Stimulated activated effector memory CD8-positive, alpha-beta T cell treated with anti-CD3 and anti-CD28 coated beads, Interleukin-12 subunit alpha, Interleukin-12 subunit beta, amount 100 ng/mL, for 72 hours (primary cell): ENCODE data around the gene MAP3K5.
A peak's percentile ranks its signal among the peaks of the same experiment; 100 is the strongest.

Experiments
- ATAC-seq: fragments of 150-1000 bp; cut with Tn5 transposase; 2 replicates; pipeline ENCODE4 v1.10.0; 2021
- DNase-seq, 2 donors: peaks; one replicate each; pipeline ENCODE4 v3.0.0; 2021 to 2022; ENCODE audit warnings: low spot score in 2 of 2
- H3K27ac Mint-ChIP-seq: one replicate; pipeline ENCODE4 v1.8.0; 2022; ENCODE audit warnings: mild to moderate bottlenecking, mixed read lengths
- H3K36me3 Mint-ChIP-seq: one replicate; pipeline ENCODE4 v1.8.0; 2022; ENCODE audit warnings: mild to moderate bottlenecking, mixed read lengths
- H3K4me1 Mint-ChIP-seq: one replicate; pipeline ENCODE4 v1.8.0; 2022; ENCODE audit warnings: mixed read lengths
- H3K4me3 Mint-ChIP-seq: one replicate; pipeline ENCODE4 v1.8.0; 2022; ENCODE audit warnings: mild to moderate bottlenecking, mixed read lengths
- H3K9me3 Mint-ChIP-seq: one replicate; pipeline ENCODE4 v1.8.0; 2022; ENCODE audit warnings: mixed read lengths

Gene MAP3K5

DNA sequence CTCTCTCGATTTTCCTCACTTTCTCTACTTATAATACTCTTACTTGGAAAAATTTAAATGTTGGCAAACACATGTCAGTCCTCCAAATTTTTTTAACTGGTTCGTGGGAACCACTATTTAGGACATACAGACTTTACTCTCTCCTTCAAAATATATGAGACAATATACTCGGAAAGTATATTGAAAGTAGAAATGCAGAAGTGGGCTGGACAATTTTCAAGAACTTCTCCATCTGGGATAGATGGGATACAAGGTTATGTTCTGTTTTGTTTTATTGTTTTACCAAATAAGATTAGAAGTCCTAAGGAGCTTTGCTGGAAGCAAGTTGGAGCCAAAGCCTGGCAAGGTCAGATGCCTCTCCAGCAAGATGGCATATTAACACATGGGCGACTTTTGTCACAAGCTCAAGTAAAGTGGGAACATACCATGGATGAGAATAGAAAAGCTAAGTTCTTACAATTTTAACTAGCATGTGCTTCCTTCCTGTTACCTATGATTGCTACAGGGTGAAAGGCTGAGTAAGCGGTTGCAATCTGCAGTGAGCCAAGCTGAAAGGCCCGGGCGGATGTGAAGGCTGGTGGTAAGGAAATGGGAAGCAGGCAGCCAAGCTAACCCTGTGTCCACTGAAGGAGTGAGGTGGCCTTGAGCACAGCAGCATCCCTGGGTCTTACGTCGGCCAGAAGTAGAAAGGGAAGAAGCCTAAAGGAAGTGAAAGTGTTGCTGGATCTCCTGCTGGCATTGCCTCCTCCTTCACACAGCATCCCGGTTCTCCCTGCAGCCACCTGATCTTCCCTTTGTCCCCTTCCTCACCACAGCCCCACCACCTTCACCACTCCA lies 7.1 kb downstream of the MAP3K5 start:
- DNase-seq = no peak
- Mint-ChIP-seq H3K9me3 (no peaks in the 10 kb centered on the region), H3K27ac (peak overlapping the region; percentile 95), H3K4me3 (peak overlapping the region; percentile 80), H3K4me1 (peaks cover 74% of the 10 kb centered on the region), H3K36me3 (peaks cover 21% of the 10 kb centered on the region)
- peak; percentile 61 for ATAC-seq

DNA sequence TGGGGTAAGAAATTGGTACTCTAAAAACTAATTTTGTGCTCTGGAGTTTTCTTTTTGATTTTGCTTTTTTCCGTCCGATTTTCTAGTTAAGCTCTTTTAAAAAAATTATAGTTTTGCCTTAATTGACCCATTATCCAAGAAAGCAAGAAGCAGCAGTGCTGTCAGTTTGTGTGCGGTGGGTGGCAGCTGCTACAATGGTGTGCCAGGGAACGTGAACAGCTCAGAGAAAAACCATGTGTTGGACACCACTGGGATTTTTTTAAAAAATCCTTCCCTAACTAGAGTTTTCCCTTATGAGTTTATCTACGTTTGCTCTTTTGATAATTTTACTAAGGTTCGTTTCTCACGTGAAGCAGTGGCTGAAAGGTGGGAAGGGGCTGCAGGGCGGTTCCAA lies 8.0 kb downstream of the MAP3K5 start:
- DNase-seq (no peak), ATAC-seq (no peak)
- Mint-ChIP-seq H3K36me3 (peaks cover 21% of the 10 kb centered on the region), H3K4me3 (peak overlapping the region; percentile 80), H3K9me3 (no peaks in the 10 kb centered on the region), H3K27ac (peak overlapping the region; percentile 95), H3K4me1 (peaks cover 78% of the 10 kb centered on the region)

DNA sequence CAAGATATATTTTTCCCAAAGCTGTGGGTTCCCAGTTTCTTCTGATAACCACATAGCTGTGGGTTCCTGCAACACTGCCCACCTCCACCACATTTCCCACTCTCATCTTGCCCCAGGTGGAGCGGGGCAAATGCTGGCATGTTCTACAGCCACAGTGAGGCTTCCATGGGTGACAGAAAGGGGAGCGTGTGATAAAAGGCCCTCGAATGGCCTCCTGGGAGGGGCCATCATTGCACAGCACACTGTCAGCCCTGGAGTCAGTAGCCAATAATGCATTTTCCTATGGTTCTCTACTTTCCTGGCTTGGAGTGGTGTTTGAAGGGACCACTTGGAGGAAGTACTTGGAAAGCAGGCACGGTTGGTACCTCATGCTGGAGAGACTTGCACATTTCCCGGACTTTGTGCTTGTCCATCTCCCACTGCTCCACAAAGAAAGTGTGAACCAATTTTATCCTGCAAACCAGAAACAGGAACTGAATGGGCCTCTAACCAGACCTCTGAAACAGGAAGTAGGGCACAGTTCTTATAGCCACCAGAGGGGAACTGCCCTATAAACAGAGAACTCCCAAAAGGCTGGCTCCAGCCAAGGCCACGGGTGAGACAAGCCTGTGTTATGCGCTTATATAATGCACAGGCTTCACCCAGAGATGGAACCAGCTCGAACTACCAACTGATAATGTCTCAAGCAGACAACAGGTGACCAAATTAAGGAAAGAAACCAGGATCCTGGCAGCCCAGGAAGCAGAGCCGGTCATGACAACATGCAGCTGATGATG lies 8.6 kb downstream of the MAP3K5 start:
- peaks cover 19% of the 10 kb centered on the region for H3K36me3 Mint-ChIP-seq
- H3K9me3 Mint-ChIP-seq = no peaks in the 10 kb centered on the region
- ATAC-seq = peak; percentile 42

DNA sequence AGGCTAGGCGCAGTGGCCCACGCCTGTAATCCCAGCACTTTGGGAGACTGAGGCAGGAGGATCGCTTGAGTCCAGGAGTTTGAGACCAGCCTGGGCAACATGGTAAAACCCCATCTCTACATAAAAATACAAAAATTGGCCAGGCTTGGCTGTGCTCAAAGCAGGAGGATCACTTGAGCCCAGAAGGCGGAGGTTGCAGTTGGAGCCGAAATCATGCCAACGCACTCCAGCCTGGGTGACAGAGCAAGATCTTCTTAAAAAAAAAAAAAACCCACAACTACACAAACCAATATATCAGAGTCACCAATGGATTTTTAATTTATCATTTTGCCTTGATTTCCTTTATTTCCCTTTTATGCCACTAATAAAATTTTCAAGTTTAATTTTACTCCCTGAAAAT lies 9.3 kb downstream of the MAP3K5 start:
- ATAC-seq = no peak
- Mint-ChIP-seq H3K4me1 (peaks cover 65% of the 10 kb centered on the region), H3K9me3 (no peaks in the 10 kb centered on the region), H3K4me3 (peak overlapping the region; percentile 80), H3K36me3 (peaks cover 13% of the 10 kb centered on the region), H3K27ac (peak overlapping the region; percentile 74)
- no peak for DNase-seq

More for the DNA sequence above, 8.6 kb downstream of the MAP3K5 start:
- Mint-ChIP-seq H3K27ac (peak overlapping the region; percentile 95), H3K4me3 (peak overlapping the region; percentile 80), H3K4me1 (peaks cover 72% of the 10 kb centered on the region)
- DNase-seq = no peak

- Mint-ChIP-seq H3K27ac (peak overlapping the region; percentile 74), H3K36me3 (peaks cover 13% of the 10 kb centered on the region), H3K4me1 (peaks cover 57% of the 10 kb centered on the region), H3K4me3 (peak overlapping the region; percentile 4), H3K9me3 (no peaks in the 10 kb centered on the region)
- ATAC-seq (peak; percentile 78), DNase-seq (no peak)
These were observed 10.1 kb downstream of the MAP3K5 start for GRCh38 chr6:136782021-136782770.

GRCh38 chr6:136780972-136781371 lies 11.3 kb downstream of the MAP3K5 start:
- no peaks in the 10 kb centered on the region for H3K9me3 Mint-ChIP-seq
- H3K4me3 Mint-ChIP-seq = no peak overlapping the region
- peaks cover 51% of the 10 kb centered on the region for H3K4me1 Mint-ChIP-seq
- H3K36me3 Mint-ChIP-seq = peaks cover 13% of the 10 kb centered on the region
- no peak overlapping the region for H3K27ac Mint-ChIP-seq
- ATAC-seq (no peak), DNase-seq (no peak)

GRCh38 chr6:136779682-136780081 lies 12.6 kb downstream of the MAP3K5 start:
- no peak for ATAC-seq
- no peak for DNase-seq
- Mint-ChIP-seq H3K4me3 (no peak overlapping the region), H3K4me1 (peaks cover 43% of the 10 kb centered on the region), H3K27ac (peak overlapping the region; percentile 58), H3K36me3 (peaks cover 13% of the 10 kb centered on the region), H3K9me3 (no peaks in the 10 kb centered on the region)

- Mint-ChIP-seq H3K4me1 (peaks cover 43% of the 10 kb centered on the region), H3K36me3 (no peaks in the 10 kb centered on the region), H3K4me3 (no peak overlapping the region), H3K9me3 (no peaks in the 10 kb centered on the region), H3K27ac (no peak overlapping the region)
- DNase-seq (no peak), ATAC-seq (no peak)
These were observed 14.6 kb downstream of the MAP3K5 start for GRCh38 chr6:136777651-136778050.

DNA sequence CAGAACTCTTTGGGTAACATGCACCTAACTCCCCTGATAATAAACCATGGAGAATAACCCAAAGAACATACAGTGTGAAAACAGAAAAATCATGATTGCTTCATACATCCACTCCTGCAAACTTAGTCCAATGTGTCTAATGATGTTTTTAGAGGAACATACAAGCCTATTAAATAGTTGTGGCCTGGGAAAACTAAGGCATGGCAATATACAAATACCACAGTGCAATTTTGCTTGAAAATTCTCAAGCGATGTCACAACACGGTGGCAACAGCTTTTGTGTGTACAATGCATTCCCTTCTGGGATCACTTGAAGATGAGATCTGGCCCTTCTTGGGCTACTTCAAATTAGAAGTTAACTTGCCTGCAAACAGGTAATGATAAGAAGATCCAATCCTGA lies 16.7 kb downstream of the MAP3K5 start:
- H3K27ac Mint-ChIP-seq = peak overlapping the region; percentile 78
- no peak overlapping the region for H3K4me3 Mint-ChIP-seq
- ATAC-seq (no peak), DNase-seq (no peak)
- no peaks in the 10 kb centered on the region for H3K36me3 Mint-ChIP-seq
- peaks cover 47% of the 10 kb centered on the region for H3K4me1 Mint-ChIP-seq
- H3K9me3 Mint-ChIP-seq = no peaks in the 10 kb centered on the region

- Mint-ChIP-seq H3K36me3 (no peaks in the 10 kb centered on the region), H3K4me3 (peak overlapping the region; percentile 30), H3K27ac (peak overlapping the region; percentile 78), H3K9me3 (no peaks in the 10 kb centered on the region), H3K4me1 (peaks cover 47% of the 10 kb centered on the region)
- ATAC-seq (no peak), DNase-seq (no peak)
These were observed 17.2 kb downstream of the MAP3K5 start for GRCh38 chr6:136775081-136775480.

GRCh38 chr6:136774228-136775041 lies 17.8 kb downstream of the MAP3K5 start:
- ATAC-seq (no peak), DNase-seq (no peak)
- Mint-ChIP-seq H3K36me3 (no peaks in the 10 kb centered on the region), H3K27ac (peak overlapping the region; percentile 78), H3K9me3 (no peaks in the 10 kb centered on the region), H3K4me3 (peak overlapping the region; percentile 30), H3K4me1 (peaks cover 45% of the 10 kb centered on the region)

GRCh38 chr6:136773473-136773796 lies 18.8 kb downstream of the MAP3K5 start:
- peaks cover 51% of the 10 kb centered on the region for H3K4me1 Mint-ChIP-seq
- H3K4me3 Mint-ChIP-seq = peak overlapping the region; percentile 4
- ATAC-seq (no peak), DNase-seq (no peak)
- H3K9me3 Mint-ChIP-seq = no peaks in the 10 kb centered on the region
- no peaks in the 10 kb centered on the region for H3K36me3 Mint-ChIP-seq
- H3K27ac Mint-ChIP-seq = peak overlapping the region; percentile 5

DNA sequence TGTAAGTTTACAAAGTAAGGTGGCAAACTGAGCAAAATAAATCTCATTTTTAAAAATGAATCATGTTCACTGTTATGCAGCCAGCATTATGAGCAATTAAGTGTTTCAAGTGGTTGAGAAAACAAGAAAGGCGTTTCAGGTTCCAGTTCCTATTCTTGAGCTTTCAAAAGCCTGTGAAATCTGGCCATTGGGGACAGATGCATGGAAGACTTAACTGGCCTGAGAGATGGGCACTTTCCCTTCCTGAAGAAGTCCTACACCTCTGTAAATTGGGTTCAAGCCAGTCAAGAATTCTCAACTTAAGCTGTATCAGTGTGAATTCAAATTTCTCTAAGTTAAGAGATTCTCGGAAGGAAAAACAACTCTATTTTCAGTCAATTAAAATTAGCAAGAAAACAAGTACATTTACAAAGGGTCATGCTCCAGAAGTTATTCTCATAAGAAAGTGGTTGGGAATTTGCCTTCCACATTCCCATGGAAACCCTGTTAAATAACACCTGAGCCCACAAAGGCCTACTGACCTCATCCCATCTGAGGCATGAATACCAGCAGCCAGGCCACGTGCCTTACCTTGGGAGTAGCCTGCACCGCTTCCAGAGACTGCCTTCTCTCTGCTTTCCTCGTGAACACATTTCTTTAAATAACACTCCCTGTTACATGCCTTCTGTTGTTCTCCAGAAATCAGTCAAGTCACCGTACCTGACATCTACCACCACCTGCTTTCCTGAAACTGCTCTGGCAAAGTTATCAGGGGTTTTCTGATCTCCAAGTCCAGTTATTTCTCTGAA lies 19.4 kb downstream of the MAP3K5 start:
- Mint-ChIP-seq H3K36me3 (no peaks in the 10 kb centered on the region), H3K27ac (peak overlapping the region; percentile 5), H3K4me1 (peaks cover 53% of the 10 kb centered on the region), H3K9me3 (no peaks in the 10 kb centered on the region), H3K4me3 (peak overlapping the region; percentile 4)
- DNase-seq (peak in 1 of 2 donors; percentile 45), ATAC-seq (peak; percentile 71)

DNA sequence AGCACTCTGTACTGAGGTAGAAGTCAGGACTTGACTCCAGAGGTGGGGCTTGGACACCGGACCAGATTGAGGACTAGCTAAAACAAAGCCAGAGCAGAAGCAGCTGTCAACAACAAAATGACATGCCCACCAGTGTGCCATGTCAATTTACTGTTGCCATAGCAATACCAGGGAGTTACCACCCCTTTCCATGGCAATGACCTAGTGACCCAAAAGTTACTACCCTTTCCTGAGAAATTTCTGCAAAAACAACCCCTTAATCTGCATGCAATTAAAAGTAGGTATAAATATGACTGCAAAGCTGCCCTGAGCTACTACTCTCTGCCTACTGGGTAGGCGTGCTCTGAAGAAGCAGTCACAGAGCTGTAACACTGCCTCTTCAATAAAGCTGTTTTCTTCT lies 21.0 kb downstream of the MAP3K5 start:
- H3K27ac Mint-ChIP-seq = peak overlapping the region; percentile 26
- peak; percentile 76 for ATAC-seq

More for the DNA sequence above, 21.0 kb downstream of the MAP3K5 start:
- Mint-ChIP-seq H3K9me3 (no peaks in the 10 kb centered on the region), H3K4me1 (peaks cover 67% of the 10 kb centered on the region), H3K4me3 (no peak overlapping the region), H3K36me3 (no peaks in the 10 kb centered on the region)
- DNase-seq = no peak
